HEK293 (cell line): ENCODE measurements around the gene FNTB.

Experiments
- CTCF ChIA-PET: fragments of 350-600 bp; formaldehyde crosslinking; extraction: SDS; loops from one replicate; lab custom pipeline; 2021; ENCODE audit warnings: antibody characterized with exemption; lab: Yijun Ruan, JAX
- POLR2A ChIA-PET: fragments of 300-600 bp; formaldehyde crosslinking; extraction: SDS; loops from one replicate; lab custom pipeline; 2020; ENCODE audit warnings: antibody characterized with exemption, inconsistent platforms; lab: Yijun Ruan, JAX
- H3K27ac ChIP-seq: fragments of 200-500 bp; sonication (Bioruptor generic); 2 replicates; pipeline ENCODE4 v1.5.1; 2014; ENCODE audit warnings: low read depth, low read length, control low read depth, inconsistent platforms; ENCODE audit errors: extremely low read depth
- H3K36me3 ChIP-seq, 2 experiments: fragments of 200-500 bp in 1 of 2; sonication (Bioruptor generic) in 1 of 2; 1 replicate in 1 of 2; 2 replicates in 1 of 2; pipeline ENCODE4 v1.5.1; 2014 to 2017; ENCODE audit warnings: inconsistent platforms in 2 of 2, low read length in 2 of 2; ENCODE audit not compliant: control insufficient read depth in 2 of 2, insufficient read depth in 1 of 2
- H3K4me1 ChIP-seq: fragments of 200-500 bp; sonication (Bioruptor generic); 2 replicates; pipeline ENCODE4 v1.5.1; 2014; ENCODE audit warnings: mild to moderate bottlenecking, low read length, inconsistent platforms; ENCODE audit not compliant: control insufficient read depth, insufficient read depth
- H3K4me3 ChIP-seq: 2 replicates; pipeline ENCODE4 v1.5.1; 2011; ENCODE audit warnings: low read depth, mild to moderate bottlenecking, control low read depth, low read length, moderate library complexity
- H3K9me3 ChIP-seq: fragments of 200-500 bp; sonication (Bioruptor generic); 2 replicates; pipeline ENCODE4 v1.5.1; 2014; ENCODE audit warnings: low read depth, low read length, inconsistent platforms; ENCODE audit not compliant: control insufficient read depth, insufficient read depth
- KLF16 ChIP-seq: fragments of 450-650 bp; formaldehyde crosslinking; IDR thresholded peaks from 2 replicates; pipeline ENCODE4 v1.5.1; 2017; ENCODE audit warnings: missing biosample characterization, missing genetic modification characterization
- KLF17 ChIP-seq: fragments of 450-650 bp; formaldehyde crosslinking; IDR thresholded peaks from 2 replicates; pipeline ENCODE4 v1.5.1; 2016; ENCODE audit warnings: missing biosample characterization, missing genetic modification characterization
- REST ChIP-seq: fragments of 450-650 bp; formaldehyde crosslinking; IDR thresholded peaks from 2 replicates; pipeline ENCODE4 v1.5.1; 2016; ENCODE audit warnings: missing biosample characterization, missing genetic modification characterization
- SCRT1 ChIP-seq: fragments of 450-650 bp; formaldehyde crosslinking; IDR thresholded peaks from 2 replicates; pipeline ENCODE4 v1.5.1; 2016; ENCODE audit warnings: missing biosample characterization, missing genetic modification characterization, borderline replicate concordance
- SCRT2 ChIP-seq: fragments of 450-650 bp; formaldehyde crosslinking; IDR thresholded peaks from 2 replicates; pipeline ENCODE4 v1.5.1; 2016; ENCODE audit warnings: missing biosample characterization, missing genetic modification characterization
- ZBTB11 ChIP-seq: fragments of 450-650 bp; formaldehyde crosslinking; conservative IDR thresholded peaks from 2 replicates; pipeline ENCODE4 v1.5.1; 2016; ENCODE audit warnings: low read depth, missing biosample characterization, missing genetic modification characterization
- ZBTB7A ChIP-seq: fragments of 450-650 bp; formaldehyde crosslinking; IDR thresholded peaks from 2 replicates; pipeline ENCODE4 v1.5.1; 2016; ENCODE audit warnings: low read depth, missing biosample characterization, missing genetic modification characterization
- ZFP41 ChIP-seq: fragments of 450-650 bp; formaldehyde crosslinking; IDR thresholded peaks from 2 replicates; pipeline ENCODE4 v1.5.1; 2016; ENCODE audit warnings: missing biosample characterization, missing genetic modification characterization, borderline replicate concordance
- ZNF121 ChIP-seq: fragments of 450-650 bp; formaldehyde crosslinking; IDR thresholded peaks from 2 replicates; pipeline ENCODE4 v1.5.1; 2016; ENCODE audit warnings: missing biosample characterization, missing genetic modification characterization
- ZNF202 ChIP-seq: fragments of 450-650 bp; formaldehyde crosslinking; IDR thresholded peaks from 2 replicates; pipeline ENCODE4 v1.5.1; 2016; ENCODE audit warnings: missing biosample characterization, missing genetic modification characterization, borderline replicate concordance
- ZNF792 ChIP-seq: fragments of 450-650 bp; formaldehyde crosslinking; IDR thresholded peaks from 2 replicates; pipeline ENCODE4 v1.5.1; 2016; ENCODE audit warnings: missing biosample characterization, missing genetic modification characterization
- ZSCAN16 ChIP-seq: fragments of 450-650 bp; formaldehyde crosslinking; IDR thresholded peaks from 2 replicates; pipeline ENCODE4 v1.5.1; 2016; ENCODE audit warnings: missing biosample characterization, missing genetic modification characterization
- ZSCAN4 ChIP-seq: fragments of 450-650 bp; formaldehyde crosslinking; IDR thresholded peaks from 2 replicates; pipeline ENCODE4 v1.5.1; 2017; ENCODE audit warnings: missing biosample characterization, missing genetic modification characterization

Gene FNTB

GRCh38 chr14:65026526-65026925 is 39.8 kb downstream of the FNTB start:
- ChIA-PET POLR2A (no interaction called here), CTCF (no interaction called here)
- Histone ChIP-seq H3K27ac (no peak overlapping the region), H3K36me3 (peaks cover 0 to 33% of the 10 kb centered on the region in 2 experiments; a peak in 2 of 3 replicates), H3K4me3 (no peak overlapping the region), H3K4me1 (no peaks in the 10 kb centered on the region), H3K9me3 (no peaks in the 10 kb centered on the region)
- TF ChIP-seq ZBTB11 (tag by site-specific recombination) (no peak), ZSCAN16 (tag by site-specific recombination) (no peak), ZNF121 (tag by site-specific recombination) (no peak), KLF17 (tag by site-specific recombination) (no peak), ZNF792 (tag by site-specific recombination) (no peak), REST (tag by site-specific recombination) (no peak), ZFP41 (tag by site-specific recombination) (no peak), KLF16 (tag by site-specific recombination) (no peak), ZBTB7A (tag by site-specific recombination) (no peak), ZSCAN4 (tag by site-specific recombination) (no peak)

- Histone ChIP-seq H3K9me3 (no peaks in the 10 kb centered on the region), H3K36me3 (peaks cover 5 to 36% of the 10 kb centered on the region in 2 experiments; a peak in 2 of 3 replicates), H3K27ac (no peak overlapping the region), H3K4me1 (no peaks in the 10 kb centered on the region), H3K4me3 (no peak overlapping the region)
- TF ChIP-seq SCRT2 (tag by site-specific recombination): peak; percentile 67
- no peak for TF ChIP-seq ZNF202
- TF ChIP-seq SCRT1: peak; percentile 62; the same call in 1 of the 2 replicates
- ChIA-PET POLR2A (no interaction called here), CTCF (no interaction called here)
Measured at GRCh38 chr14:65027127-65027799, 40.6 kb downstream of the FNTB start.
